ENCODE results near the gene CYP4X1. TPM values are rescaled to one million over a fixed set of nuclear protein-coding genes. Genes with fewer than 3 reads are reported as not detected.
"Not testable (repeated sequence)": the region's sequence is repeated elsewhere in the genome, so short reads cannot be mapped to it uniquely, and the experiment has no call there.

Gene CYP4X1
- total RNA-seq, 3 donors from 2014 or later: 0.75 to 3.0 (median 1.2) TPM

DNA sequence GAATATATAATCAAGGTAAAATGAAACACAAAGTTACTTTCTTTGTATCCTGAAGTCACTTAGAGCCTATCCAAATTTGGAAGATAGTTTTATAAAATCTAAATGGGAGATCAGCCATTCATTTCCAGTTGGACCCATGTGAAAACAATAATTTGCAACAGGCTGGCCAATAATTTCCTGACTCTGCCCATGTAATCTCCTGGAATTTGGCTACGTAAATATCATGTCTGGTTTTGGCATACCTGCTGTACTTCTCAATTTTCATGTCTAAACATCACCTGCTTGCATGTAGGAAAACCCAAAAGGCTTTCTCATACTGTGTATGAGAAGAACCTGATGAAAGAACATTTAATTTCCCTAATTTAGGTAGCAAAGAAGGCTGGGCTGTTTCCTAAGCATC lies 35.9 kb downstream of the CYP4X1 start:
- Histone ChIP-seq H3K4me3 (no peak overlapping the region), H3K9me3 (no peaks in the 10 kb centered on the region), H3K36me3 (ENCODE audit: low read depth) (no peaks in the 10 kb centered on the region), H3K4me1 (ENCODE audit: low read depth) (no peaks in the 10 kb centered on the region)
- intact Hi-C loops (cut with DNase I, micrococcal nuclease): no loop called here
- no peak for ATAC-seq
- TF ChIP-seq, protein P1, sequence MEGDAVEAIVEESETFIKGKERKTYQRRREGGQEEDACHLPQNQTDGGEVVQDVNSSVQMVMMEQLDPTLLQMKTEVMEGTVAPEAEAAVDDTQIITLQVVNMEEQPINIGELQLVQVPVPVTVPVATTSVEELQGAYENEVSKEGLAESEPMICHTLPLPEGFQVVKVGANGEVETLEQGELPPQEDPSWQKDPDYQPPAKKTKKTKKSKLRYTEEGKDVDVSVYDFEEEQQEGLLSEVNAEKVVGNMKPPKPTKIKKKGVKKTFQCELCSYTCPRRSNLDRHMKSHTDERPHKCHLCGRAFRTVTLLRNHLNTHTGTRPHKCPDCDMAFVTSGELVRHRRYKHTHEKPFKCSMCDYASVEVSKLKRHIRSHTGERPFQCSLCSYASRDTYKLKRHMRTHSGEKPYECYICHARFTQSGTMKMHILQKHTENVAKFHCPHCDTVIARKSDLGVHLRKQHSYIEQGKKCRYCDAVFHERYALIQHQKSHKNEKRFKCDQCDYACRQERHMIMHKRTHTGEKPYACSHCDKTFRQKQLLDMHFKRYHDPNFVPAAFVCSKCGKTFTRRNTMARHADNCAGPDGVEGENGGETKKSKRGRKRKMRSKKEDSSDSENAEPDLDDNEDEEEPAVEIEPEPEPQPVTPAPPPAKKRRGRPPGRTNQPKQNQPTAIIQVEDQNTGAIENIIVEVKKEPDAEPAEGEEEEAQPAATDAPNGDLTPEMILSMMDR (IDR thresholded peaks at IDR 0.05): no peak
- DNase-seq: no peak

GRCh38 chr1:47067097-47067594 lies 43.7 kb downstream of the CYP4X1 start, which contains the start of gene CYP4Z1:
CYP4Z1 (plus strand) TSS chr1:47067231; CDS start chr1:47067491, 260 bp downstream.
- ATAC-seq (no peak), DNase-seq (no peak)
- Histone ChIP-seq H3K36me3 (ENCODE audit: low read depth) (no peaks in the 10 kb centered on the region), H3K4me1 (ENCODE audit: low read depth) (no peaks in the 10 kb centered on the region), H3K9me3 (no peaks in the 10 kb centered on the region), H3K4me3 (no peak within 1 kb of the TSS)
- TF ChIP-seq, protein P1 (IDR thresholded peaks at IDR 0.05): no peak
- intact Hi-C loops (cut with DNase I, micrococcal nuclease): no loop called here

DNA sequence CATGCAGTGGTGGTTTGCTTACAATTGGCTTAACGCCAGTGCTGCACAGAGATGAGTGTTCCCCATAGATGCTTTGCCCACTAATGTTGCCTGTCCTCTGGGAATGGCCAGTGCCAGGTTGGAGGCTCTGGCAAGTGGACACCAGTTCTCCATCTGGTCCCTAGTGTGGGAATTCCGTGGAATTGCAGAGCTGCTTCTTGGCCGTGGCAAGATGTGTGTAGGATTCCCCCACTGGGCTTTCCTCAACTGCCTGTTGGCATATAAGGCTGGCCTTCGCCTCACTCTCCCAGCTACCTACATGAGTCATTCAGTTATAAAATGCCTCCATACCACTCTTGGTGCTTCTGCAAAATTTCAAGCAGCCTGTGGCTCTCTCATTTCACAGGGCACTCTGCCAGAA lies 45.6 kb downstream of the CYP4X1 start:
- ATAC-seq; H3K4me3 ChIP-seq; DNase-seq; intact Hi-C loops (cut with DNase I, micrococcal nuclease); H3K9me3 ChIP-seq; H3K36me3 ChIP-seq (ENCODE audit: low read depth); H3K4me1 ChIP-seq (ENCODE audit: low read depth): not testable (repeated sequence)

GRCh38 chr1:47069509-47069908 lies 46.0 kb downstream of the CYP4X1 start:
- H3K4me1 ChIP-seq (ENCODE audit: low read depth); H3K4me3 ChIP-seq; intact Hi-C loops (cut with DNase I, micrococcal nuclease); H3K9me3 ChIP-seq; ATAC-seq; H3K36me3 ChIP-seq (ENCODE audit: low read depth); DNase-seq: not testable (repeated sequence)

DNA sequence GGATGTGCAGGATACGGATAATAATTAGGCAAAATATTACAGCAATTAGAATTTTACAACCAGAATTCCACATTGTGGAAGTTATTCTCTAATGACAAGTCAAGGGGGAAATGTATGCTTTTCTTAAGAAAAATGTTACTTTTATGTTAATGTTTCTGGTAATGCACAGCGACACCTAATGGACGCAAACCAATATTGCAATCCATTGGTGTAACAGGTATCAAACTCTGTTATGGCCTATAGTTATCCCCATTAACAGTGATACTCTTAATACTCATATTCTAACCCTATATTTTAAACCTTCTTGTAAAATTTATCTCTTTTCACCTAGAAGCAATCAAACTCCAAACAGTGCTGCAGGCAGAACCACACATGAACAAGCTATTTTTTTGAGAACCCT lies 65.9 kb downstream of the CYP4X1 start:
- H3K36me3 ChIP-seq (ENCODE audit: low read depth); ATAC-seq; intact Hi-C loops (cut with DNase I, micrococcal nuclease); H3K4me1 ChIP-seq (ENCODE audit: low read depth); H3K4me3 ChIP-seq; H3K9me3 ChIP-seq: not testable (repeated sequence)
- DNase-seq: peak in 1 of 3 donors; percentile 55
- TF ChIP-seq, protein P1 (IDR thresholded peaks at IDR 0.05): peak; percentile 35

GRCh38 chr1:47091476-47091875 lies 68.0 kb downstream of the CYP4X1 start:
- H3K4me3 ChIP-seq; H3K9me3 ChIP-seq; ATAC-seq; intact Hi-C loops (cut with DNase I, micrococcal nuclease); H3K4me1 ChIP-seq (ENCODE audit: low read depth); DNase-seq; H3K36me3 ChIP-seq (ENCODE audit: low read depth): not testable (repeated sequence)

Other genes with a start within 250 kb of the CYP4X1 start
- 10 to 100 TPM in 1 of 3 donors, 1 to 10 TPM in 1, under 1 TPM in 1; 0.98 to 11.0 (median 5.5) TPM for gene CYP4B1, start 224.6 kb upstream of the CYP4X1 start, total RNA-seq
- not detected for gene CYP4A11, start 82.2 kb upstream of the CYP4X1 start, total RNA-seq
- gene CYP4Z1, start 43.6 kb downstream of the CYP4X1 start, total RNA-seq: under 1 TPM in 2 of 3 donors, not detected in 1; 0.19 to 0.55 TPM
- gene CYP4A22, start 113.8 kb downstream of the CYP4X1 start, total RNA-seq: not detected
- gene PDZK1IP1, start 166.4 kb downstream of the CYP4X1 start, total RNA-seq: 100 to 1,000 TPM in 1 of 3 donors, 10 to 100 TPM in 2; 40.9 to 173 (median 64.4) TPM
- gene TAL1, start 208.6 kb downstream of the CYP4X1 start, total RNA-seq: 1 to 10 TPM; 1.2 to 3.0 (median 2.4) TPM

All from mucosa of descending colon (tissue), 3 donors.